HEK293T (cell line): ENCODE data around the gene SLC25A44.

Experiments
- CTCF ChIA-PET: fragments of 350-600 bp; formaldehyde crosslinking; extraction: SDS; loops from one replicate; lab custom pipeline; 2021; ENCODE audit warnings: antibody characterized with exemption, inconsistent platforms; lab: Yijun Ruan, JAX
- POLR2A ChIA-PET: fragments of 350-600 bp; formaldehyde crosslinking; extraction: SDS; loops from one replicate; lab custom pipeline; 2020; ENCODE audit warnings: antibody characterized with exemption, inconsistent platforms; lab: Yijun Ruan, JAX
- DNase-seq: peaks from one replicate; pipeline ENCODE4 v3.0.0; 2012; ENCODE audit warnings: mixed read lengths; ENCODE audit errors: extremely low spot score
- ARNT ChIP-seq: fragments of 450-650 bp; IDR thresholded peaks from 2 replicates; pipeline ENCODE4 v1.6.1; 2017; ENCODE audit warnings: mild to moderate bottlenecking
- BHLHE40 ChIP-seq: fragments of 450-650 bp; IDR thresholded peaks from 2 replicates; pipeline ENCODE4 v1.6.1; 2016; ENCODE audit warnings: mild to moderate bottlenecking, moderate library complexity, borderline replicate concordance
- CTBP1 ChIP-seq: fragments of 450-650 bp; IDR thresholded peaks from 2 replicates; pipeline ENCODE4 v1.6.1; 2016; ENCODE audit warnings: borderline replicate concordance
- ELF4 ChIP-seq: fragments of 450-650 bp; IDR thresholded peaks from 2 replicates; pipeline ENCODE4 v1.6.1; 2017; ENCODE audit warnings: antibody characterized with exemption
- FOXA1 ChIP-seq: fragments of 450-650 bp; IDR thresholded peaks from 2 replicates; pipeline ENCODE4 v1.6.1; 2016; ENCODE audit warnings: mild to moderate bottlenecking
- FOXK2 ChIP-seq: fragments of 450-650 bp; IDR thresholded peaks from 2 replicates; pipeline ENCODE4 v1.6.1; 2016; ENCODE audit warnings: mild to moderate bottlenecking
- FOXM1 ChIP-seq: fragments of 450-650 bp; IDR thresholded peaks from 2 replicates; pipeline ENCODE4 v1.6.1; 2017; ENCODE audit warnings: mild to moderate bottlenecking, borderline replicate concordance
- HDGF ChIP-seq: fragments of 450-650 bp; IDR thresholded peaks from 2 replicates; pipeline ENCODE4 v1.6.1; 2017; ENCODE audit warnings: antibody characterized with exemption, borderline replicate concordance
- L3MBTL2 ChIP-seq: fragments of 450-650 bp; conservative IDR thresholded peaks from 2 replicates; pipeline ENCODE4 v1.6.1; 2016; ENCODE audit warnings: mild to moderate bottlenecking
- LEF1 ChIP-seq: fragments of 450-650 bp; IDR thresholded peaks from 2 replicates; pipeline ENCODE4 v1.6.1; 2017; ENCODE audit warnings: mild to moderate bottlenecking, borderline replicate concordance
- NFRKB ChIP-seq: fragments of 450-650 bp; IDR thresholded peaks from 2 replicates; pipeline ENCODE4 v1.6.1; 2016; ENCODE audit warnings: mild to moderate bottlenecking, moderate library complexity
- SP1 ChIP-seq: fragments of 450-650 bp; IDR thresholded peaks from 2 replicates; pipeline ENCODE4 v1.6.1; 2017
- SUZ12 ChIP-seq: fragments of 450-650 bp; IDR thresholded peaks from 2 replicates; pipeline ENCODE4 v1.6.1; 2016; ENCODE audit warnings: mild to moderate bottlenecking
- TARDBP ChIP-seq: fragments of 450-650 bp; IDR thresholded peaks from 2 replicates; pipeline ENCODE4 v1.6.1; 2016
- ZNF384 ChIP-seq: fragments of 450-650 bp; IDR thresholded peaks from 2 replicates; pipeline ENCODE4 v1.6.1; 2016
- TF ChIP-seq, protein P1 (sequence below): fragments of 450-650 bp; IDR thresholded peaks from 2 replicates; pipeline ENCODE4 v1.6.1; 2016

Gene SLC25A44

DNA sequence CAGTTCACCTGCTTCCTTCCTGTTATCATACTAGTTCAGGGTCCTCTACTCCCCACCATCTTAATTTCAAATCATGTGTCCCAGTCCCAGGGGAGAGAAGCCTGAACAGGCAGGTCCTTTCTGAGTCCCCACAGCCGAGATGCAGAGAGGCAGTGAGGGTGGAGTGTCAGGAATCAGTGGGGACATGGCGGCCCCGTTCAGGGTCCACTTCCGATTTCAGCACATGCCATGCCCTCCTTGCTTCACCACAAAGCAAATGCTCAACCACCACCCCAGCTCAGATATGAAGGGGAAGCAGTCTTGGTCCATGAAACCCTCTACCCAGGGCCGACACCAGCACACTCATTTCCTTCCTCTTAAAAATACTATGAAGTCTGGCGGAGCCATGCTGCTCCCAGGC is 45.7 kb upstream of the SLC25A44 start:
- POLR2A ChIA-PET, result interaction anchor here (0.8 to 5.4 kb wide), 3 partner anchors 13 to 65 kb away, joined by 3 to 22 read pairs (median 20); partner anchors contain the start of genes PMF1 and SLC25A44
- CTCF ChIA-PET, result interaction anchor here (0.6 to 1.4 kb wide), 2 partner anchors 71 to 77 kb away, joined by 3 to 6 read pairs; no protein-coding TSS in a partner anchor

DNA sequence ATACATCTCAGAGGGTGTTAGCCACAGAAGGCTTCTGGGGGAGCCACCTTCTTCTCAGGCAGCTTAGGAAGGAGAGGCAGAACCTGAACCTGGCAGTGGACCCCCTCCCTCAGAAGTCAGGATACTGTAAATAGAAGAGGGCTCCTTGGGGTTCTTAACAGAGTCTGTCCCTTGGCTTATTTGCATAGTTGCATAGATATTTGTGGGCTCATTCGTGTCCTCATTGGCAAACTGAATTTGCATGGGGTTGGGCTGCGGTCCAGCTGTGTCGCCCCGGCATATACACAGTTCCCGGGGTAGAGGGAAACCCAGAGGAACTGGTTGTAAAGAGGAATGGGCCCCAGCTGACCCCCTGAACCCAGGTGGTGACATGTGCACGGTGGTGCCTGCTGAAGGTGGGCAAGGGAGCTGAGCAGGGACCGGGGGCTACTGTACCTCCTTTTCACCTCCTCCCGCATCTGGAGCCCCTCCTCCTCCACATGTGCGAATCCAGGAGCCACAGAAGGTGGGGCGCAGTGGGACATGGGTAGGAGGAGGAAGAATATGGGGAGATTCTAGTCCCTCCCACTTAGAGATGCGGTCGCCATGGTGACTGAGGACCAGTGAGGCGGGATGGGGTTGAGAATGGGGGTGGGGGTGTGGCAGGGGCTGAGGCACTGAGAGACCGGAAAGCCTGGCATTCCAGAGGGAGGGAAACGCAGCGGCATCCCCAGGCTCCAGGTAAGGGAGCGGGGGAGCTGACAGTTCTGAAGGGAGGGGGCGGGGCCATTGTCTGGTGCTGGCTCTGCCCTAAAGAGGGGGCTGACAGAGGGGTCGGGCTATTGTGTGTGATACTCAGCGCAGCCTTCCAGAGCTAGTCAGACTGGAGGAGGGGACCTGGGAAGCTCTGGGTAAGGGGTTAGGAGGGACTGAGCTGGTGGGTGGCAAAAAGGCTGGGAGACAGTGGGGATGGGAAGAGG is 44.3 kb upstream of the SLC25A44 start:
- CTCF ChIA-PET, result interaction anchor here (0.6 to 3.8 kb wide), 4 partner anchors 20 to 78 kb away, joined by 3 to 21 read pairs (median 3); no protein-coding TSS in a partner anchor
- TF ChIP-seq BHLHE40, result no peak
- no peak for TF ChIP-seq FOXA1
- no peak for TF ChIP-seq FOXK2
- TF ChIP-seq HDGF, result no peak
- no peak for TF ChIP-seq SUZ12
- no peak for TF ChIP-seq FOXM1
- TF ChIP-seq SP1, result no peak
- TF ChIP-seq TARDBP, result no peak
- TF ChIP-seq, protein P1, sequence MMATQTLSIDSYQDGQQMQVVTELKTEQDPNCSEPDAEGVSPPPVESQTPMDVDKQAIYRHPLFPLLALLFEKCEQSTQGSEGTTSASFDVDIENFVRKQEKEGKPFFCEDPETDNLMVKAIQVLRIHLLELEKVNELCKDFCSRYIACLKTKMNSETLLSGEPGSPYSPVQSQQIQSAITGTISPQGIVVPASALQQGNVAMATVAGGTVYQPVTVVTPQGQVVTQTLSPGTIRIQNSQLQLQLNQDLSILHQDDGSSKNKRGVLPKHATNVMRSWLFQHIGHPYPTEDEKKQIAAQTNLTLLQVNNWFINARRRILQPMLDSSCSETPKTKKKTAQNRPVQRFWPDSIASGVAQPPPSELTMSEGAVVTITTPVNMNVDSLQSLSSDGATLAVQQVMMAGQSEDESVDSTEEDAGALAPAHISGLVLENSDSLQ, result no peak
- no peak for TF ChIP-seq ELF4
- TF ChIP-seq L3MBTL2, result no peak
- no peak for TF ChIP-seq ZNF384
- no peak for TF ChIP-seq LEF1
- no peak for TF ChIP-seq CTBP1
- no peak for TF ChIP-seq NFRKB
- no peak for DNase-seq
- POLR2A ChIA-PET, result interaction anchor here (1.0 to 5.4 kb wide), 3 partner anchors 11 to 63 kb away, joined by 4 to 20 read pairs (median 17); partner anchors contain the start of gene PMF1

More for the DNA sequence above, 45.7 kb upstream of the SLC25A44 start:
- no peak for DNase-seq
- TF ChIP-seq FOXM1 (no peak), ZNF384 (no peak), LEF1 (no peak), SUZ12 (no peak), FOXK2 (no peak), BHLHE40 (no peak), TARDBP (no peak), ELF4 (no peak), SP1 (no peak), CTBP1 (no peak), ARNT (no peak), FOXA1 (no peak), HDGF (no peak), L3MBTL2 (no peak), NFRKB (no peak)

DNA sequence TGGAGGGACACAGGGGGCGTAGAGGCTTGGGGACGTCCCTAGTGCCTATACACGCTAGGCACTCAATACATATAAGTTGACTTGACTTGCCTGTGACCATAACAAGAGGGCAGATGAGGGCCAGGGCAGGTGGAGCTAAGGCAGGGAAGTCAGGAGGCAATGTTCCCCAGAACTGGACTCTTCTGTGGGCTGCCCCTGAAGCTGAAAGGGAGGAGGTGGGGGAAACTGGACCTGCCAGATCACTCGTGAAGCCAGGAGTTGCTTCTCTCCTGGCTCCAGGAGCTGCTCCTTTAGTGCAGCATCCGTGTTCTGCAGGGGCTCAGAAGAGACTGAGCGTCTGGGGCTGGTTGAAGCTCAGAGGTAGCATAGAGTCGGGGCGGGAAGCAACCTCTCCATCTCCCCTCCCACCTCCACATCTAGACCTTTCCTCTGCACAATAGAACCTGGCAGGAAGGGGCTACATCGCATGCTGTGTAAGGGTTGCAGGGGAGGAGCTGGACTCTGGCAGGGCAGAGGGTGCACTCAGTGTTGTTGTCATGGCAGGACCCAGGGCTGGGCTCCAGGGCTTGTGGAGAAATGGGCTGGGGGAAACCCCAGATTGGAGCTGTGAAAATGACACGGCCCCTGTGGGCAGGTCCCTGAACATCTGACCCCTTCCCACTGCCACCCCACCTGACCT is 43.4 kb upstream of the SLC25A44 start:
- TF ChIP-seq ARNT, result no peak
- no peak for TF ChIP-seq LEF1
- TF ChIP-seq TARDBP, result no peak
- no peak for TF ChIP-seq BHLHE40
- POLR2A ChIA-PET, result interaction anchor here (0.8 to 5.4 kb wide), 3 partner anchors 10 to 63 kb away, joined by 4 to 20 read pairs (median 17); partner anchors contain the start of gene PMF1
- CTCF ChIA-PET, result interaction anchor here (1.1 to 3.8 kb wide), 3 partner anchors 21 to 77 kb away, joined by 3 to 21 read pairs (median 3); no protein-coding TSS in a partner anchor
- no peak for DNase-seq

DNA sequence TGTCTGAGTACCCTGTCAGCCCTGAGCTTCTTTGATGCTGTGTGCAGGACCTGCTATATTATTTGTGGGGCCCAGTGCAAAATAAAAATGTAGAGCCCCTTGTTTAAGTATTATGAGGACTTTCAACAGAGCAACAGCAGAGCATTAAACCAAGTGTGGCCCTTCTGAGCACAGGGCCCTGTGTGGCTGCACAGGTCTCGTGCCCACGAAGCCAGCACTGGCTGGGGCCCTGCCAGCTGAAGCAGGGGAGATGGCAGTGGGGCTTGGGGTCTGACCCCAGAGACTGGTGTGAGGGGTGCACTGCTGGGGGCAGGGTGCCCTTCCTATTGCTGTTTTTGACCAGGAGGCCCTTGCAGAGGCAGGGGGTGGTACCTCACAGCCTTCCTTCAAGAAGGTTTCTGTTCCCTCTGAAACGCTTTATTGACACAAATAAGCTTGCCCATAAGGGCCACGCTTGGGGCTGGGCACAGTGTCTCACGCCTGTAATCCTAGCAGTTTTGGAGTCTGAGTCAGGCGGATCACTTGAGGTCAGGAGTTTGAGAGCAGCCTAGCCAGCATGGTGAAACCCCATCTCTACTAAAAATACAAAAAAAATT is 42.7 kb upstream of the SLC25A44 start:
- CTCF ChIA-PET, result interaction anchor here (0.6 to 3.8 kb wide), 4 partner anchors 21 to 76 kb away, joined by 3 to 21 read pairs (median 4); no protein-coding TSS in a partner anchor
- TF ChIP-seq TARDBP (no peak), L3MBTL2 (no peak), FOXK2 (no peak), SP1 (no peak), SUZ12 (no peak), LEF1 (no peak), BHLHE40 (no peak), FOXA1 (no peak), FOXM1 (no peak), ELF4 (no peak), CTBP1 (no peak), ARNT (no peak), HDGF (no peak), NFRKB (no peak), ZNF384 (no peak)
- TF ChIP-seq, protein P1, result no peak
- no peak for DNase-seq
- POLR2A ChIA-PET, result interaction anchor here (0.8 to 2.1 kb wide), 5 partner anchors 10 to 62 kb away, joined by 3 to 17 read pairs (median 4); partner anchors contain the start of gene PMF1

DNA sequence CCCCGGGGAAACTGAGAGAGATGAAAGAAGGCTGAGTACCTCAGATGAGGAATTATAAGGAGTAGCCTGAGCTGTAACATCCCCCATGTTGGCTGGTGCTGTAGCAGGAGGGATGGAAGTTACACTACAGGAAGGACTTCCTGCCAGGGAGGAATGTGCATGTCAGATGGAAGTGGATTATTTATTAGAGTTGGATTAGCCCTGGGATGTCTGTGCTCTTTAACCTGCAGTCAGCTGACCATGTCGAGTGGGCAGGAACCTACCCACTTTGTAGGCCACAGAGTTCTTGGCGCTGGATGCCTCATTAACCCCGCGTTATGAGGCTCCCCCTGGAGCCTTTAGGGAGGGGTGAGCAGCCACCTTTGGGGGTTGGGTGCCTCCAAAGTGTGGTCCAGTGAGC is 41.3 kb upstream of the SLC25A44 start:
- CTCF ChIA-PET, result interaction anchor here (1.2 kb wide), 1 partner anchor 19 kb away, joined by 3 read pairs; no protein-coding TSS in a partner anchor
- DNase-seq, result no peak
- TF ChIP-seq SUZ12, result no peak
- no peak for TF ChIP-seq CTBP1
- TF ChIP-seq TARDBP, result no peak
- no peak for TF ChIP-seq FOXM1
- TF ChIP-seq NFRKB, result no peak
- TF ChIP-seq HDGF, result no peak
- TF ChIP-seq FOXA1, result no peak
- no peak for TF ChIP-seq ELF4
- no peak for TF ChIP-seq SP1
- no peak for TF ChIP-seq LEF1
- TF ChIP-seq L3MBTL2, result no peak
- TF ChIP-seq FOXK2, result no peak
- no peak for TF ChIP-seq BHLHE40
- TF ChIP-seq, protein P1, result no peak
- no peak for TF ChIP-seq ARNT
- TF ChIP-seq ZNF384, result no peak
- POLR2A ChIA-PET, result interaction anchor here (1.2 to 1.3 kb wide), 3 partner anchors 8 to 60 kb away, joined by 3 to 5 read pairs (median 3); partner anchors contain the start of gene PMF1
